HEK293 (cell line): ENCODE measurements around the gene HIC1.

Source experiments
- EGR2 ChIP-seq: fragments of 450-650 bp; formaldehyde crosslinking; IDR thresholded peaks from 2 replicates; pipeline ENCODE4 v1.5.1; 2016; ENCODE audit warnings: low read depth, missing biosample characterization, missing genetic modification characterization
- GLIS1 ChIP-seq: fragments of 450-650 bp; formaldehyde crosslinking; IDR thresholded peaks from 2 replicates; pipeline ENCODE4 v1.5.1; 2016; ENCODE audit warnings: missing biosample characterization, missing genetic modification characterization
- KLF1 ChIP-seq: fragments of 450-650 bp; formaldehyde crosslinking; IDR thresholded peaks from 2 replicates; pipeline ENCODE4 v1.5.1; 2016; ENCODE audit warnings: missing biosample characterization, missing genetic modification characterization
- KLF8 ChIP-seq: fragments of 450-650 bp; formaldehyde crosslinking; IDR thresholded peaks from 2 replicates; pipeline ENCODE4 v1.5.1; 2016; ENCODE audit warnings: missing biosample characterization, missing genetic modification characterization
- RBAK ChIP-seq: fragments of 450-650 bp; formaldehyde crosslinking; IDR thresholded peaks from 2 replicates; pipeline ENCODE4 v1.5.1; 2016; ENCODE audit warnings: missing biosample characterization, missing genetic modification characterization
- REPIN1 ChIP-seq: fragments of 450-650 bp; formaldehyde crosslinking; IDR thresholded peaks from 2 replicates; pipeline ENCODE4 v1.5.1; 2017; ENCODE audit warnings: missing biosample characterization, missing genetic modification characterization, low read depth
- WT1 ChIP-seq: fragments of 450-650 bp; formaldehyde crosslinking; IDR thresholded peaks from 2 replicates; pipeline ENCODE4 v1.5.1; 2016; ENCODE audit warnings: missing biosample characterization, missing genetic modification characterization
- ZBTB20 ChIP-seq: fragments of 450-650 bp; formaldehyde crosslinking; IDR thresholded peaks from 2 replicates; pipeline ENCODE4 v1.5.1; 2016; ENCODE audit warnings: missing biosample characterization, missing genetic modification characterization
- ZNF112 ChIP-seq: fragments of 450-650 bp; formaldehyde crosslinking; IDR thresholded peaks from 2 replicates; pipeline ENCODE4 v1.5.0; 2017; ENCODE audit warnings: missing biosample characterization, missing genetic modification characterization
- ZNF350 ChIP-seq: fragments of 450-650 bp; formaldehyde crosslinking; IDR thresholded peaks from 2 replicates; pipeline ENCODE4 v1.5.0; 2017; ENCODE audit warnings: missing biosample characterization, mild to moderate bottlenecking, missing genetic modification characterization
- ZNF354C ChIP-seq: fragments of 450-650 bp; formaldehyde crosslinking; IDR thresholded peaks from 2 replicates; pipeline ENCODE4 v1.5.1; 2016; ENCODE audit warnings: missing biosample characterization, missing genetic modification characterization, low read depth, borderline replicate concordance
- ZNF416 ChIP-seq: fragments of 450-650 bp; formaldehyde crosslinking; IDR thresholded peaks from 2 replicates; pipeline ENCODE4 v1.5.1; 2016; ENCODE audit warnings: missing biosample characterization, missing genetic modification characterization
- ZNF623 ChIP-seq: fragments of 450-650 bp; formaldehyde crosslinking; IDR thresholded peaks from 2 replicates; pipeline ENCODE4 v1.5.1; 2016; ENCODE audit warnings: missing biosample characterization, missing genetic modification characterization
- ZNF624 ChIP-seq: fragments of 450-650 bp; formaldehyde crosslinking; IDR thresholded peaks from 2 replicates; pipeline ENCODE4 v1.5.1; 2017; ENCODE audit warnings: missing biosample characterization, missing genetic modification characterization
- ZNF707 ChIP-seq: fragments of 450-650 bp; formaldehyde crosslinking; IDR thresholded peaks from 2 replicates; pipeline ENCODE4 v1.5.1; 2016; ENCODE audit warnings: missing biosample characterization, missing genetic modification characterization
- ZNF747 ChIP-seq: fragments of 450-650 bp; formaldehyde crosslinking; IDR thresholded peaks from 2 replicates; pipeline ENCODE4 v1.5.1; 2016; ENCODE audit warnings: missing biosample characterization, missing genetic modification characterization
- ZNF76 ChIP-seq: fragments of 450-650 bp; formaldehyde crosslinking; IDR thresholded peaks from 2 replicates; pipeline ENCODE4; 2016; ENCODE audit warnings: low read depth, missing biosample characterization, missing genetic modification characterization, borderline replicate concordance
- ZNF776 ChIP-seq: fragments of 450-650 bp; formaldehyde crosslinking; IDR thresholded peaks from 2 replicates; pipeline ENCODE4 v1.5.0; 2017; ENCODE audit warnings: missing biosample characterization, missing genetic modification characterization, borderline replicate concordance
- TF ChIP-seq, protein P1 (sequence below): fragments of 450-650 bp; formaldehyde crosslinking; IDR thresholded peaks from 2 replicates; pipeline ENCODE4 v1.5.1; 2016; ENCODE audit warnings: missing biosample characterization, missing genetic modification characterization
- TF ChIP-seq, protein P2 (sequence below): fragments of 450-650 bp; formaldehyde crosslinking; IDR thresholded peaks from 2 replicates; pipeline ENCODE4 v1.5.1; 2016; ENCODE audit warnings: missing biosample characterization, missing genetic modification characterization
- TF ChIP-seq, protein P3 (sequence below): fragments of 450-650 bp; formaldehyde crosslinking; IDR thresholded peaks from 2 replicates; pipeline ENCODE4 v1.5.1; 2016; ENCODE audit warnings: missing biosample characterization, missing genetic modification characterization
- TF ChIP-seq, protein P4 (sequence below): fragments of 450-650 bp; formaldehyde crosslinking; IDR thresholded peaks from 2 replicates; pipeline ENCODE4 v1.5.1; 2017; ENCODE audit warnings: missing biosample characterization, missing genetic modification characterization
- TF ChIP-seq, protein P5 (sequence below): fragments of 450-650 bp; formaldehyde crosslinking; IDR thresholded peaks from 2 replicates; pipeline ENCODE4 v1.5.1; 2017; ENCODE audit warnings: missing biosample characterization, mild to moderate bottlenecking, missing genetic modification characterization, moderate library complexity
- TF ChIP-seq, protein P6 (sequence below): fragments of 450-650 bp; IDR thresholded peaks from 2 replicates; pipeline ENCODE4 v1.5.1; 2018; ENCODE audit warnings: missing biosample characterization, mild to moderate bottlenecking, missing genetic modification characterization

HIC1 gene

DNA sequence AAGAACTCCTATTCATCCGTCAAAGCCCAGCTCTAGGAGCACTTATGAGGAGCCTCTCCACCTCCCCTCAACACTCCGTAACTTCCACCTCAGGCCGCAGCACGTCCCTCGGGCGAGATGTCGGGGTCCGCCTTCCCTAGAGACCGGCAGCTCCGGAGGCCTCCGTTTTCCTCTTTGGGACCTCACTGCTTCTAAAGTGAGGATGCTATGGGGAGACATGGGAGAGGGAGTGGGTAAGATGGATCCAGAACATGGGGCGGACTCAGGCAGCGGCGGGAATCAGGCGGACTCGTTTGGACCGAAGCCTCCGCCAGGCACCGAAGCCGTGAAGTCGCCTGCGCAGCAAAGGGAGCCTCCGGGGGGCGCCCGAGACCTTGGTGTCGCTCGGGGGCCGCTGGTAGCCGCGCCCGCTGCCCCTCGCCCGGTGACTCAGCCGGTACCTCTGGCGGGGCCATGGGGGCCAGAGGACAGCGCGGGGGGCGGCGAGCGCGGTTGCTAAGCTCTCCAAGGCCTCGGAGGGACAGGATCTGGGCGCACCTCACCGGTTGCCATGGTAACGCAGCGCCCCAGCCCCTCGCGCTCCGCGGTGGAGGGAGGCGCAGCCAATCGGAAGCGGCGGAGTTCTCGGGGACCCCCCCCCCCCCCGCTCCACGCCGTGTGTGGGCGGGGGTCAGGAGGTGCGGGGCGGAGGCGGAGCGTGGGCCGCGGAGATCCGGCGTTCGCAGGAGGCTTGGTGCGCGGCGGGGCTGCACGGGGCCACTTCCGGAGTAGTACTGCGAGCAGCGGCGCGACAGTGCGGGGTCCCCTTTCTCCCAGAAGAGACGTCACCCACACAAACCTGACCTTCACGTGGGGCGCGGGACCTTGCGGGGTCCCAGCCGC lies 1.3 kb upstream of the HIC1 start (continued):
- TF ChIP-seq GLIS1 (tag by site-specific recombination) (peak; percentile 93), ZNF747 (tag by site-specific recombination) (no peak), ZNF416 (tag by site-specific recombination) (no peak), ZNF624 (no peak), REPIN1 (tag by site-specific recombination) (no peak), ZNF350 (tag by site-specific recombination) (no peak), KLF8 (tag by site-specific recombination) (peak; percentile 84), ZBTB20 (tag by site-specific recombination) (peak; percentile 63; the same call in 1 of the 2 replicates), ZNF776 (tag by site-specific recombination) (no peak), ZNF76 (tag by site-specific recombination) (peak; percentile 69), RBAK (tag by site-specific recombination) (no peak), ZNF707 (tag by site-specific recombination) (no peak), ZNF354C (tag by site-specific recombination) (no peak), ZNF112 (tag by site-specific recombination) (no peak), EGR2 (tag by site-specific recombination) (peak; percentile 95), ZNF623 (tag by site-specific recombination) (no peak), WT1 (tag by site-specific recombination) (no peak; the same call in 1 of the 2 replicates), KLF1 (no peak; the same call in 1 of the 2 replicates)
- TF ChIP-seq, protein P1, sequence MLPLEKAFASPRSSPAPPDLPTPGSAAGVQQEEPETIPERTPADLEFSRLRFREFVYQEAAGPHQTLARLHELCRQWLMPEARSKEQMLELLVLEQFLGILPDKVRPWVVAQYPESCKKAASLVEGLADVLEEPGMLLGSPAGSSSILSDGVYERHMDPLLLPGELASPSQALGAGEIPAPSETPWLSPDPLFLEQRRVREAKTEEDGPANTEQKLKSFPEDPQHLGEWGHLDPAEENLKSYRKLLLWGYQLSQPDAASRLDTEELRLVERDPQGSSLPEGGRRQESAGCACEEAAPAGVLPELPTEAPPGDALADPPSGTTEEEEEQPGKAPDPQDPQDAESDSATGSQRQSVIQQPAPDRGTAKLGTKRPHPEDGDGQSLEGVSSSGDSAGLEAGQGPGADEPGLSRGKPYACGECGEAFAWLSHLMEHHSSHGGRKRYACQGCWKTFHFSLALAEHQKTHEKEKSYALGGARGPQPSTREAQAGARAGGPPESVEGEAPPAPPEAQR (tag by site-specific recombination) = no peak; the same call in 1 of the 2 replicates
- TF ChIP-seq, protein P2, sequence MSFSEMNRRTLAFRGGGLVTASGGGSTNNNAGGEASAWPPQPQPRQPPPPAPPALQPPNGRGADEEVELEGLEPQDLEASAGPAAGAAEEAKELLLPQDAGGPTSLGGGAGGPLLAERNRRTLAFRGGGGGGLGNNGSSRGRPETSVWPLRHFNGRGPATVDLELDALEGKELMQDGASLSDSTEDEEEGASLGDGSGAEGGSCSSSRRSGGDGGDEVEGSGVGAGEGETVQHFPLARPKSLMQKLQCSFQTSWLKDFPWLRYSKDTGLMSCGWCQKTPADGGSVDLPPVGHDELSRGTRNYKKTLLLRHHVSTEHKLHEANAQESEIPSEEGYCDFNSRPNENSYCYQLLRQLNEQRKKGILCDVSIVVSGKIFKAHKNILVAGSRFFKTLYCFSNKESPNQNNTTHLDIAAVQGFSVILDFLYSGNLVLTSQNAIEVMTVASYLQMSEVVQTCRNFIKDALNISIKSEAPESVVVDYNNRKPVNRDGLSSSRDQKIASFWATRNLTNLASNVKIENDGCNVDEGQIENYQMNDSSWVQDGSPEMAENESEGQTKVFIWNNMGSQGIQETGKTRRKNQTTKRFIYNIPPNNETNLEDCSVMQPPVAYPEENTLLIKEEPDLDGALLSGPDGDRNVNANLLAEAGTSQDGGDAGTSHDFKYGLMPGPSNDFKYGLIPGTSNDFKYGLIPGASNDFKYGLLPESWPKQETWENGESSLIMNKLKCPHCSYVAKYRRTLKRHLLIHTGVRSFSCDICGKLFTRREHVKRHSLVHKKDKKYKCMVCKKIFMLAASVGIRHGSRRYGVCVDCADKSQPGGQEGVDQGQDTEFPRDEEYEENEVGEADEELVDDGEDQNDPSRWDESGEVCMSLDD (tag by site-specific recombination) = peak; percentile 99
- TF ChIP-seq, protein P3, sequence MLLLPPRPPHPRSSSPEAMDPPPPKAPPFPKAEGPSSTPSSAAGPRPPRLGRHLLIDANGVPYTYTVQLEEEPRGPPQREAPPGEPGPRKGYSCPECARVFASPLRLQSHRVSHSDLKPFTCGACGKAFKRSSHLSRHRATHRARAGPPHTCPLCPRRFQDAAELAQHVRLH (tag by site-specific recombination) = no peak
- TF ChIP-seq, protein P4, sequence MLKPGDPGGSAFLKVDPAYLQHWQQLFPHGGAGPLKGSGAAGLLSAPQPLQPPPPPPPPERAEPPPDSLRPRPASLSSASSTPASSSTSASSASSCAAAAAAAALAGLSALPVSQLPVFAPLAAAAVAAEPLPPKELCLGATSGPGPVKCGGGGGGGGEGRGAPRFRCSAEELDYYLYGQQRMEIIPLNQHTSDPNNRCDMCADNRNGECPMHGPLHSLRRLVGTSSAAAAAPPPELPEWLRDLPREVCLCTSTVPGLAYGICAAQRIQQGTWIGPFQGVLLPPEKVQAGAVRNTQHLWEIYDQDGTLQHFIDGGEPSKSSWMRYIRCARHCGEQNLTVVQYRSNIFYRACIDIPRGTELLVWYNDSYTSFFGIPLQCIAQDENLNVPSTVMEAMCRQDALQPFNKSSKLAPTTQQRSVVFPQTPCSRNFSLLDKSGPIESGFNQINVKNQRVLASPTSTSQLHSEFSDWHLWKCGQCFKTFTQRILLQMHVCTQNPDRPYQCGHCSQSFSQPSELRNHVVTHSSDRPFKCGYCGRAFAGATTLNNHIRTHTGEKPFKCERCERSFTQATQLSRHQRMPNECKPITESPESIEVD (tag by site-specific recombination) = no peak
- TF ChIP-seq, protein P5, sequence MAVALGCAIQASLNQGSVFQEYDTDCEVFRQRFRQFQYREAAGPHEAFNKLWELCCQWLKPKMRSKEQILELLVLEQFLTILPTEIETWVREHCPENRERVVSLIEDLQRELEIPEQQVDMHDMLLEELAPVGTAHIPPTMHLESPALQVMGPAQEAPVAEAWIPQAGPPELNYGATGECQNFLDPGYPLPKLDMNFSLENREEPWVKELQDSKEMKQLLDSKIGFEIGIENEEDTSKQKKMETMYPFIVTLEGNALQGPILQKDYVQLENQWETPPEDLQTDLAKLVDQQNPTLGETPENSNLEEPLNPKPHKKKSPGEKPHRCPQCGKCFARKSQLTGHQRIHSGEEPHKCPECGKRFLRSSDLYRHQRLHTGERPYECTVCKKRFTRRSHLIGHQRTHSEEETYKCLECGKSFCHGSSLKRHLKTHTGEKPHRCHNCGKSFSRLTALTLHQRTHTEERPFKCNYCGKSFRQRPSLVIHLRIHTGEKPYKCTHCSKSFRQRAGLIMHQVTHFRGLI (tag by site-specific recombination) = peak; percentile 37; the same call in 1 of the 2 replicates
- TF ChIP-seq, protein P6, sequence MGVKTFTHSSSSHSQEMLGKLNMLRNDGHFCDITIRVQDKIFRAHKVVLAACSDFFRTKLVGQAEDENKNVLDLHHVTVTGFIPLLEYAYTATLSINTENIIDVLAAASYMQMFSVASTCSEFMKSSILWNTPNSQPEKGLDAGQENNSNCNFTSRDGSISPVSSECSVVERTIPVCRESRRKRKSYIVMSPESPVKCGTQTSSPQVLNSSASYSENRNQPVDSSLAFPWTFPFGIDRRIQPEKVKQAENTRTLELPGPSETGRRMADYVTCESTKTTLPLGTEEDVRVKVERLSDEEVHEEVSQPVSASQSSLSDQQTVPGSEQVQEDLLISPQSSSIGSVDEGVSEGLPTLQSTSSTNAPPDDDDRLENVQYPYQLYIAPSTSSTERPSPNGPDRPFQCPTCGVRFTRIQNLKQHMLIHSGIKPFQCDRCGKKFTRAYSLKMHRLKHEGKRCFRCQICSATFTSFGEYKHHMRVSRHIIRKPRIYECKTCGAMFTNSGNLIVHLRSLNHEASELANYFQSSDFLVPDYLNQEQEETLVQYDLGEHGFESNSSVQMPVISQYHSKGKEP = no peak
